HCT116 (cell line): Measurements from ENCODE around the gene PRIM1. TPM values are rescaled to one million over a fixed set of nuclear protein-coding genes. Genes with fewer than 3 reads are reported as not detected.

Source experiments
- ATAC-seq: fragments of 200-7000 bp; cut with Tn5 transposase; 2 replicates; pipeline ENCODE4 v1.9.1; 2020; ENCODE audit warnings: mild to moderate bottlenecking, moderate library complexity
- BruUV-seq: library from RNA; stranded (reverse); fragments of 400-500 nt; replicated peaks from 2 replicates; lab custom pipeline; 2021; lab: Mats Ljungman, UMichigan
- CTCF ChIA-PET: fragments of 300-600 bp; sonication (Branson Sonifier 250); formaldehyde crosslinking; loops from one replicate; lab custom pipeline; 2021; ENCODE audit warnings: antibody characterized with exemption; lab: Charles Lee
- POLR2A ChIA-PET: fragments of 300-600, 350-600 bp; sonication (Branson Sonifier 250); formaldehyde crosslinking; loops from one replicate; lab custom pipeline; 2021; ENCODE audit warnings: antibody characterized with exemption; lab: Charles Lee
- RAD21 ChIA-PET, 2 experiments: fragments of 300-600 bp; sonication (Branson Sonifier 250); formaldehyde crosslinking; loops; one replicate each; lab custom pipeline; 2023; ENCODE audit warnings: low total read pairs in 2 of 2; ENCODE audit not compliant: uncharacterized antibody in 2 of 2, unreplicated experiment in 2 of 2, low non-redundant PET in 1 of 2; lab: Charles Lee
- DNase-seq: peaks from one replicate; pipeline ENCODE4 v3.0.0-alpha.2; 2010; ENCODE audit warnings: low read depth, low spot score
- H2AFZ ChIP-seq: fragments of 200-600 bp; shearing (Covaris generic), sonication (generic); 2 replicates; pipeline ENCODE4 v1.6.1; 2017; ENCODE audit warnings: low read depth, mixed run types, mixed read lengths, antibody characterized with exemption, low read length; ENCODE audit not compliant: poor library complexity, severe bottlenecking
- H3K27ac ChIP-seq: 2 replicates; pipeline ENCODE4 v1.5.1; 2012; ENCODE audit warnings: low read depth, low read length
- H3K27me3 ChIP-seq: fragments of 200-600 bp; sonication (generic); 2 replicates; pipeline ENCODE4 v1.6.1; 2016; ENCODE audit warnings: mixed run types, low read length, mixed read lengths; ENCODE audit not compliant: insufficient read depth
- H3K36me3 ChIP-seq, 2 experiments: fragments of 200-500 bp in 1 of 2; fragments of 200-600 bp in 1 of 2; sonication (Bioruptor generic) in 1 of 2; sonication (generic) in 1 of 2; 2 replicates each; pipeline versions ENCODE4 v1.5.1 to v1.6.1; 2014 to 2016; ENCODE audit warnings: low read length in 2 of 2, inconsistent platforms in 1 of 2, mixed read lengths in 1 of 2, mixed run types in 1 of 2; ENCODE audit not compliant: insufficient read depth in 2 of 2, control insufficient read depth in 1 of 2
- H3K4me1 ChIP-seq, 2 experiments: fragments of 200-600 bp in 1 of 2; sonication (generic) in 1 of 2; 2 replicates each; pipeline versions ENCODE4 v1.5.1 to v1.6.1; 2012 to 2017; ENCODE audit warnings: low read length in 2 of 2, inconsistent platforms in 1 of 2, mild to moderate bottlenecking in 1 of 2, mixed read lengths in 1 of 2, mixed run types in 1 of 2, moderate library complexity in 1 of 2; ENCODE audit not compliant: insufficient read depth in 2 of 2, control insufficient read depth in 1 of 2
- H3K4me2 ChIP-seq: fragments of 200-600 bp; sonication (generic); 2 replicates; pipeline ENCODE4 v1.6.1; 2017; ENCODE audit warnings: mixed run types, low read length, mixed read lengths
- H3K4me3 ChIP-seq, 2 experiments: fragments of 200-600 bp in 1 of 2; sonication (generic) in 1 of 2; replicated peaks in 1 of 2; 2 replicates each; pipeline ENCODE4 v1.5.1; 2011 to 2016; ENCODE audit warnings: low read length in 2 of 2, control low read depth in 1 of 2, low read depth in 1 of 2, mild to moderate bottlenecking in 1 of 2, mixed read lengths in 1 of 2, mixed run types in 1 of 2
- H3K79me2 ChIP-seq: fragments of 200-600 bp; sonication (generic); 2 replicates; pipeline ENCODE4 v1.6.1; 2017; ENCODE audit warnings: mild to moderate bottlenecking, mixed run types, low read length, moderate library complexity, mixed read lengths; ENCODE audit not compliant: insufficient read depth
- H3K9ac ChIP-seq: fragments of 200-600 bp; sonication (generic); 2 replicates; pipeline ENCODE4 v1.6.1; 2016; ENCODE audit warnings: low read length, mixed read lengths
- H3K9me2 ChIP-seq: fragments of 200-600 bp; sonication (generic), shearing (Covaris generic); 2 replicates; pipeline ENCODE4 v1.6.1; 2017; ENCODE audit warnings: mixed run types, mild to moderate bottlenecking, moderate library complexity; ENCODE audit not compliant: insufficient read depth
- H3K9me3 ChIP-seq, 2 experiments: fragments of 200-500 bp in 1 of 2; fragments of 200-600 bp in 1 of 2; sonication (Bioruptor generic) in 1 of 2; sonication (generic) in 1 of 2; 2 replicates each; pipeline ENCODE4 v1.6.1; 2014 to 2017; ENCODE audit warnings: low read length in 2 of 2, mixed read lengths in 2 of 2, inconsistent platforms in 1 of 2, low read depth in 1 of 2, mild to moderate bottlenecking in 1 of 2, mixed run types in 1 of 2, moderate library complexity in 1 of 2; ENCODE audit not compliant: control insufficient read depth in 1 of 2, insufficient read depth in 1 of 2
- H4K20me1 ChIP-seq: fragments of 200-600 bp; sonication (generic), shearing (Covaris generic); 2 replicates; pipeline ENCODE4 v1.6.1; 2017; ENCODE audit warnings: mixed run types, mild to moderate bottlenecking, moderate library complexity; ENCODE audit not compliant: insufficient read depth
- CEBPB ChIP-seq: IDR thresholded peaks from 2 replicates; pipeline ENCODE4 v1.6.1; 2012; ENCODE audit warnings: low read depth
- EGR1 ChIP-seq: IDR thresholded peaks from 2 replicates; pipeline ENCODE4 v1.6.1; 2012; ENCODE audit warnings: low read depth
- EZH2 ChIP-seq: fragments of 200-600 bp; sonication (generic); IDR thresholded peaks from 2 replicates; pipeline ENCODE4 v1.6.1; 2017; ENCODE audit warnings: antibody characterized with exemption, mixed run types
- REST ChIP-seq: IDR thresholded peaks from 2 replicates; pipeline ENCODE4 v1.6.1; 2012; ENCODE audit warnings: low read depth
- SRF ChIP-seq: IDR thresholded peaks from 2 replicates; pipeline ENCODE4 v1.6.1; 2012; ENCODE audit warnings: low read depth
- YY1 ChIP-seq: IDR thresholded peaks from 2 replicates; pipeline ENCODE4 v1.6.1; 2011; ENCODE audit warnings: low read length, low read depth, moderate library complexity, mild to moderate bottlenecking; ENCODE audit not compliant: insufficient replicate concordance; ENCODE audit errors: extremely low read depth
- intact Hi-C: fragments of 100-400 bp; cut with micrococcal nuclease; formaldehyde crosslinking; loops from 2 replicates; pipeline ENCODE4 v1.10.0; 2022
- total RNA-seq: library from RNA; stranded (reverse); gene quantifications from one replicate; pipeline ENCODE4 v1.2.1, GENCODE V29; 2021; ENCODE audit not compliant: unreplicated experiment
- TF ChIP-seq, protein P1 (sequence below): IDR thresholded peaks from 2 replicates; pipeline ENCODE4 v1.6.1; 2012
- TF ChIP-seq, protein P2 (sequence below): IDR thresholded peaks from 2 replicates; pipeline ENCODE4 v1.6.1; 2012

PRIM1 gene
- total RNA-seq, 1 experiment from 2014 or later: 53.3 TPM

DNA sequence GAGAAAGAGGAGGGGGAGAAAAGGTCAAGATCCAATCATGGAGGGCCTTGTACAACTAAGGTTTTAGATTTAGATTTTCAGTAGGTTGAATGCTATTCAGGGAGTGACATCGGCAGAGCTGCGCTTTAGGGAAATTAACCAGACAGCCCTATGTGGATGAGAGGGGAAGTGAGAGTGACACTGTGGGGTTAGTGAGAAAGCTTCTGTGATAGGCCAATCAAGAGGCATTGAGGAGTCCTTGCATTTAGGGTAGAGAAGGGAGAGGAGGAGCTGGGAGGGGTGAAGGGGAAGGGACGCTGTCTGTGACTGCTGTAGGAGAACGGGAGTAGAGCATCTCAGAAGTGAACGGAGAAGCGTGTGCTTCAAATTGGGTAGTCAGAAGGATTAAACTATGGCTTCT lies 14.4 kb upstream of the PRIM1 start:
- no peaks in the 10 kb centered on the region for H3K4me1 ChIP-seq
- TF ChIP-seq EZH2: no peak
- TF ChIP-seq YY1: no peak
- TF ChIP-seq SRF: no peak
- TF ChIP-seq, protein P1, sequence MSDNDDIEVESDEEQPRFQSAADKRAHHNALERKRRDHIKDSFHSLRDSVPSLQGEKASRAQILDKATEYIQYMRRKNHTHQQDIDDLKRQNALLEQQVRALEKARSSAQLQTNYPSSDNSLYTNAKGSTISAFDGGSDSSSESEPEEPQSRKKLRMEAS: no peak
- no peak for TF ChIP-seq REST
- no peak for TF ChIP-seq CEBPB
- TF ChIP-seq, protein P2, sequence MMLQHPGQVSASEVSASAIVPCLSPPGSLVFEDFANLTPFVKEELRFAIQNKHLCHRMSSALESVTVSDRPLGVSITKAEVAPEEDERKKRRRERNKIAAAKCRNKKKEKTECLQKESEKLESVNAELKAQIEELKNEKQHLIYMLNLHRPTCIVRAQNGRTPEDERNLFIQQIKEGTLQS: no peak
- no peak for TF ChIP-seq EGR1
- no peak overlapping the region for H3K4me3 ChIP-seq
- no peaks in the 10 kb centered on the region for H4K20me1 ChIP-seq
- H3K4me2 ChIP-seq: no peak overlapping the region
- no peak for ATAC-seq
- intact Hi-C loops: no loop called here
- DNase-seq: no peak
- H3K9me2 ChIP-seq: no peaks in the 10 kb centered on the region
- no peaks in the 10 kb centered on the region for H3K27me3 ChIP-seq
- no peak overlapping the region for H3K9ac ChIP-seq
- no peak overlapping the region for H3K27ac ChIP-seq
- BruUV-seq: no TSS peak
- H3K9me3 ChIP-seq: no peaks in the 10 kb centered on the region
- ChIA-PET POLR2A (no interaction called here), CTCF (no interaction called here), RAD21 (no interaction called here)
- no peaks in the 10 kb centered on the region for H3K79me2 ChIP-seq
- no peak overlapping the region for H2AFZ ChIP-seq
- no peaks in the 10 kb centered on the region for H3K36me3 ChIP-seq
